ENCODE results near the gene HOXB6.

Gene HOXB6

GRCh38 chr17:48565925-48566710 lies 38.7 kb downstream of the HOXB6 start:
- DNase-seq (ENCODE audit: low read depth), result no peak

GRCh38 chr17:48565022-48565554 lies 39.7 kb downstream of the HOXB6 start:
- DNase-seq (ENCODE audit: low read depth), result no peak

- DNase-seq (ENCODE audit: low read depth), result no peak
These were observed 40.4 kb downstream of the HOXB6 start for GRCh38 chr17:48564188-48565021.

- DNase-seq (ENCODE audit: low read depth), result no peak
These were observed 41.0 kb downstream of the HOXB6 start for GRCh38 chr17:48563867-48564187.

- no peak for DNase-seq (ENCODE audit: low read depth)
These were observed 41.4 kb downstream of the HOXB6 start for GRCh38 chr17:48563385-48563838.

GRCh38 chr17:48562934-48563333 lies 41.9 kb downstream of the HOXB6 start:
- no peak for DNase-seq (ENCODE audit: low read depth)

- DNase-seq (ENCODE audit: low read depth), result no peak
These were observed 42.6 kb downstream of the HOXB6 start for GRCh38 chr17:48561884-48562810.

GRCh38 chr17:48559840-48560817 lies 44.7 kb downstream of the HOXB6 start:
- DNase-seq (ENCODE audit: low read depth), result no peak

GRCh38 chr17:48559122-48559839 lies 45.5 kb downstream of the HOXB6 start:
- DNase-seq (ENCODE audit: low read depth), result no peak

GRCh38 chr17:48558831-48559121 lies 46.0 kb downstream of the HOXB6 start:
- no peak for DNase-seq (ENCODE audit: low read depth)

- DNase-seq (ENCODE audit: low read depth), result no peak
These were observed 46.5 kb downstream of the HOXB6 start for GRCh38 chr17:48558057-48558830.

GRCh38 chr17:48556576-48557401 lies 48.0 kb downstream of the HOXB6 start:
- no peak for DNase-seq (ENCODE audit: low read depth)

- DNase-seq (ENCODE audit: low read depth), result no peak
These were observed 48.6 kb downstream of the HOXB6 start for GRCh38 chr17:48556229-48556575.

- no peak for DNase-seq (ENCODE audit: low read depth)
These were observed 49.2 kb downstream of the HOXB6 start for GRCh38 chr17:48555258-48556228.

- no peak for DNase-seq (ENCODE audit: low read depth)
These were observed 50.2 kb downstream of the HOXB6 start for GRCh38 chr17:48554412-48555257.

- no peak for DNase-seq (ENCODE audit: low read depth)
These were observed 51.0 kb downstream of the HOXB6 start for GRCh38 chr17:48553826-48554225.

GRCh38 chr17:48553190-48553547 lies 51.6 kb downstream of the HOXB6 start:
- no peak for DNase-seq (ENCODE audit: low read depth)

Data from activated gamma-delta T cell treated with anti-CD3 and anti-CD28 coated beads, Interleukin-2, amount 50 U/mL, for 16 hours (primary cell).